Stomach (tissue), 4 donors: ENCODE measurements around the gene ZBP1.

Experiments
- CTCF ChIP-seq, 7 experiments: fragments of 450-650 bp in 4 of 7; fragments of 200-600 bp in 3 of 7; sonication (generic) in 3 of 7; IDR thresholded peaks; one replicate each; pipeline ENCODE4 v1.5.1; 2016 to 2019; ENCODE audit warnings: antibody characterized with exemption in 7 of 7, control low read depth in 2 of 7, mild to moderate bottlenecking in 1 of 7
- EP300 ChIP-seq: sonication (generic); formaldehyde crosslinking; IDR thresholded peaks from one replicate; pipeline ENCODE4 v1.6.1; 2017; ENCODE audit warnings: antibody characterized with exemption
- POLR2A ChIP-seq, 4 donors: fragments of 450-650 bp; IDR thresholded peaks; one replicate each; pipeline ENCODE4 v1.6.1; 2016; ENCODE audit warnings: antibody characterized with exemption in 4 of 4, control low read depth in 2 of 4, mild to moderate bottlenecking in 1 of 4, moderate library complexity in 1 of 4
- POLR2AphosphoS5 ChIP-seq, 3 donors: sonication (generic); formaldehyde crosslinking; IDR thresholded peaks; one replicate each; pipeline ENCODE4 v1.6.1; 2016; ENCODE audit warnings: antibody characterized with exemption in 3 of 3

- TF ChIP-seq POLR2A (IDR thresholded peaks at IDR 0.05) (no peak), CTCF (IDR thresholded peaks at IDR 0.05) (no peak), POLR2AphosphoS5 (IDR thresholded peaks at IDR 0.05) (no peak), EP300 (no peak)
Observed at GRCh38 chr20:57650266-57650665, 30.0 kb upstream of the ZBP1 start.
